Psoas muscle (tissue), 8 donors: ENCODE results near the gene CAD. TPM values are rescaled to one million over a fixed set of nuclear protein-coding genes. Genes with fewer than 3 reads are reported as not detected.
A peak's percentile ranks its signal among the peaks of the same experiment; 100 is the strongest.

Source experiments
- ATAC-seq, 4 donors: fragments of 200-7000 bp; cut with Tn5 transposase; one replicate each; pipeline ENCODE4 v1.9.1; 2020; ENCODE audit warnings: moderate library complexity in 3 of 4, mild to moderate bottlenecking in 2 of 4
- DNase-seq, 2 donors: peaks; one replicate each; pipeline ENCODE4 v3.0.0-alpha.2; 2020
- H3K27ac ChIP-seq: fragments of 200-600 bp; one replicate; pipeline ENCODE4 v1.8.0; 2022
- H3K27me3 ChIP-seq, 3 donors: fragments of 200-600 bp in 1 of 3; one replicate each; pipeline versions ENCODE4 v1.6.1 to v1.8.0; 2013 to 2022; ENCODE audit warnings: low read length in 2 of 3, mild to moderate bottlenecking in 2 of 3, moderate library complexity in 1 of 3; ENCODE audit not compliant: insufficient read depth in 3 of 3
- H3K36me3 ChIP-seq, 2 donors: fragments of 200-600 bp in 1 of 2; one replicate each; pipeline versions ENCODE4 v1.6.1 to v1.8.0; 2013 to 2022; ENCODE audit warnings: low read depth in 1 of 2, mild to moderate bottlenecking in 1 of 2, moderate library complexity in 1 of 2; ENCODE audit not compliant: insufficient read depth in 1 of 2
- H3K4me1 ChIP-seq: fragments of 200-600 bp; one replicate; pipeline ENCODE4 v1.8.0; 2022
- H3K4me3 ChIP-seq: fragments of 200-600 bp; one replicate; pipeline ENCODE4 v1.8.0; 2022; ENCODE audit warnings: mild to moderate bottlenecking
- H3K9me3 ChIP-seq: fragments of 200-600 bp; one replicate; pipeline ENCODE4 v1.8.0; 2022
- WGBS, 3 donors: extraction: QIAGEN DNeasy Blood & Tissue Kit; methylation state at CpG; one replicate each; pipeline versions ENCODE4 v1.1.6 to v1.1.7; 2013; 5-methylcytosine and 5-hydroxymethylcytosine counted together
- intact Hi-C, 2 donors: fragments of 100-400 bp; cut with DNase I; formaldehyde crosslinking; loops; one replicate each; pipeline versions ENCODE4 v1.11.0 to v1.14.2; 2022
- polyA plus RNA-seq, 3 donors: library from polyadenylated mRNA; stranded (reverse); fragments of 200-250 nt; gene quantifications; one replicate each; pipeline ENCODE4 v1.2.3, GENCODE V29; 2013
- total RNA-seq, 4 donors: library from RNA; stranded (reverse); fragmentation: NEBNext Ultra II Directional in 2 of 4; extraction: Animal tissue kit (Norgen Biotek cat#: 25700) in 2 of 4; gene quantifications; one replicate each; pipeline versions ENCODE4 v1.2.1 to v1.2.4, GENCODE V29; 2021 to 2023
- TF ChIP-seq, protein P1 (sequence below): fragments of 200-600 bp; IDR thresholded peaks from one replicate; pipeline ENCODE4 v1.8.0; 2022; ENCODE audit warnings: antibody characterized with exemption
- donor health status: healthy with polysubstance abuse.
- donor health status: DM: no; HTN: no; CAD: no; lungs with moderate emphysema.
- donor health status: Bipolar disorder and iron deficiency.
- donor health status: healthy.
- donor health status: DM: yes; HTN: yes; CAD: no.
- donor health status: DM: no; HTN: no; CAD: no.
- donor health status: DM: no; HTN: no; CAD: no.
- donor health status: DM: yes; HTN: yes; CAD: no.

Gene CAD
- total and polyA plus RNA-seq, 7 donors, result 5.9 to 13.6 (median 8.2) TPM

DNA sequence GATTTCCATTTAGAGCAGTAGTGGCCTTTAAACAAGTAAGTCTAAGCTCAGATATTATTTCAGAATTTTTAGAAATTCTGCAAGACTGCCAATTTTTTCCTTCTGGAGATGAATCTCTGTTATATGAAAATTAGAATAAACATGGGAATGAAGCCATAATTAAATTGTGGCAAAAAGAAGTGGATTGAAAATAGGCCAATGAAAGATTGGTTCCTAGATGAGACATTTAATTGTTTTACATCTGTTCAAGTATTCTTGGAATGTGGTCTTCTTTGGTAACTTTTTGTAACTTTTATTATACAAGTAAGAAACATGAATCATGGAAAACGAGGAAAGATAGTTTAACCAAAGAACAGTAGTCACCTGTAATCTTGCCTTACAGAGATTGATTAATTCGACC lies 10.3 kb downstream of the CAD start:
- no peaks in the 10 kb centered on the region for H3K27me3 ChIP-seq
- no peak overlapping the region for H3K27ac ChIP-seq
- no peak for ATAC-seq
- H3K9me3 ChIP-seq, result no peaks in the 10 kb centered on the region
- intact Hi-C loops, result no loop called here
- H3K4me1 ChIP-seq, result no peaks in the 10 kb centered on the region
- TF ChIP-seq, protein P1, sequence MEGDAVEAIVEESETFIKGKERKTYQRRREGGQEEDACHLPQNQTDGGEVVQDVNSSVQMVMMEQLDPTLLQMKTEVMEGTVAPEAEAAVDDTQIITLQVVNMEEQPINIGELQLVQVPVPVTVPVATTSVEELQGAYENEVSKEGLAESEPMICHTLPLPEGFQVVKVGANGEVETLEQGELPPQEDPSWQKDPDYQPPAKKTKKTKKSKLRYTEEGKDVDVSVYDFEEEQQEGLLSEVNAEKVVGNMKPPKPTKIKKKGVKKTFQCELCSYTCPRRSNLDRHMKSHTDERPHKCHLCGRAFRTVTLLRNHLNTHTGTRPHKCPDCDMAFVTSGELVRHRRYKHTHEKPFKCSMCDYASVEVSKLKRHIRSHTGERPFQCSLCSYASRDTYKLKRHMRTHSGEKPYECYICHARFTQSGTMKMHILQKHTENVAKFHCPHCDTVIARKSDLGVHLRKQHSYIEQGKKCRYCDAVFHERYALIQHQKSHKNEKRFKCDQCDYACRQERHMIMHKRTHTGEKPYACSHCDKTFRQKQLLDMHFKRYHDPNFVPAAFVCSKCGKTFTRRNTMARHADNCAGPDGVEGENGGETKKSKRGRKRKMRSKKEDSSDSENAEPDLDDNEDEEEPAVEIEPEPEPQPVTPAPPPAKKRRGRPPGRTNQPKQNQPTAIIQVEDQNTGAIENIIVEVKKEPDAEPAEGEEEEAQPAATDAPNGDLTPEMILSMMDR, result no peak
- WGBS, 3 donors, result 84 to 96% (median 94%) methylated on average over 2 of the region's 2 CpGs
- no peak for DNase-seq
- H3K4me3 ChIP-seq, result no peak overlapping the region
- peaks cover 18 to 98% of the 10 kb centered on the region in 2 donors for H3K36me3 ChIP-seq

GRCh38 chr2:27231921-27232320 lies 14.8 kb downstream of the CAD start:
- H3K4me1 ChIP-seq, result no peaks in the 10 kb centered on the region
- no peak overlapping the region for H3K27ac ChIP-seq
- peaks cover 7 to 99% of the 10 kb centered on the region in 2 donors for H3K36me3 ChIP-seq
- no peaks in the 10 kb centered on the region for H3K9me3 ChIP-seq
- DNase-seq (no peak), ATAC-seq (no peak)
- 89 to 95% (median 90%) methylated on average over 13 of the region's 13 CpGs for WGBS, 3 donors
- intact Hi-C loops, result no loop called here
- TF ChIP-seq, protein P1, result no peak
- H3K4me3 ChIP-seq, result no peak overlapping the region
- H3K27me3 ChIP-seq, result no peaks in the 10 kb centered on the region

DNA sequence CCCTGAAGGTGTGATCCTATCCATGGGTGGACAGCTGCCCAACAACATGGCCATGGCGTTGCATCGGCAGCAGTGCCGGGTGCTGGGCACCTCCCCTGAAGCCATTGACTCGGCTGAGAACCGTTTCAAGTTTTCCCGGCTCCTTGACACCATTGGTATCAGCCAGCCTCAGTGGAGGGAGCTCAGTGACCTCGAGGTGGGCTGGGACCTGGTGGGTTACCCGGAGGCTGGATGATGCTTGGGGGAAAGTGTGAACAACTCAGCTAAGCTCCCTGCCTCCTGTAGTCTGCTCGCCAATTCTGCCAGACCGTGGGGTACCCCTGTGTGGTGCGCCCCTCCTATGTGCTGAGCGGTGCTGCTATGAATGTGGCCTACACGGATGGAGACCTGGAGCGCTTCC lies 16.2 kb downstream of the CAD start:
- no peak for ATAC-seq
- peaks cover 10 to 99% of the 10 kb centered on the region in 2 donors for H3K36me3 ChIP-seq
- no peaks in the 10 kb centered on the region for H3K27me3 ChIP-seq
- no peak overlapping the region for H3K4me3 ChIP-seq
- intact Hi-C loops, result no loop called here
- H3K4me1 ChIP-seq, result no peaks in the 10 kb centered on the region
- TF ChIP-seq, protein P1, result no peak
- 92 to 95% (median 94%) methylated on average over 14 of the region's 14 CpGs for WGBS, 3 donors
- no peak overlapping the region for H3K27ac ChIP-seq
- no peaks in the 10 kb centered on the region for H3K9me3 ChIP-seq
- DNase-seq, result no peak

DNA sequence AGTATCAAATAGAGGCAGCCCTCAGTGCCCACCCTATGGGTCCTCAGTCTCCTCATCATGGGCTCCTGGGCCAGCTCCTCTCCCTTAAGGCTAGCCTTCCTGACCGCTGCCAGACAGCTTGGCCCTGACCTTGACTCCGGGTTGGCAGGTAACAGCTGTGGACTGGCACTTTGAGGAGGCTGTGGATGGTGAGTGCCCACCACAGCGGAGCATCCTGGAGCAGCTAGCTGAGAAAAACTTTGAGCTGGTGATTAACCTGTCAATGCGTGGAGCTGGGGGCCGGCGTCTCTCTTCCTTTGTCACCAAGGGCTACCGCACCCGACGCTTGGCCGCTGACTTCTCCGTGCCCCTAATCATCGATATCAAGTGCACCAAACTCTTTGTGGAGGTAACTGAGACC lies 19.0 kb downstream of the CAD start:
- intact Hi-C loops, result no loop called here
- Histone ChIP-seq H3K4me1 (no peaks in the 10 kb centered on the region), H3K27ac (no peak overlapping the region), H3K9me3 (no peaks in the 10 kb centered on the region), H3K27me3 (no peaks in the 10 kb centered on the region), H3K36me3 (peaks cover 10 to 100% of the 10 kb centered on the region in 2 donors), H3K4me3 (no peak overlapping the region)
- 90 to 95% (median 95%) methylated on average over 12 of the region's 12 CpGs for WGBS, 3 donors
- DNase-seq (peak in 1 of 2 donors; percentile 34), ATAC-seq (no peak)
- TF ChIP-seq, protein P1, result no peak

DNA sequence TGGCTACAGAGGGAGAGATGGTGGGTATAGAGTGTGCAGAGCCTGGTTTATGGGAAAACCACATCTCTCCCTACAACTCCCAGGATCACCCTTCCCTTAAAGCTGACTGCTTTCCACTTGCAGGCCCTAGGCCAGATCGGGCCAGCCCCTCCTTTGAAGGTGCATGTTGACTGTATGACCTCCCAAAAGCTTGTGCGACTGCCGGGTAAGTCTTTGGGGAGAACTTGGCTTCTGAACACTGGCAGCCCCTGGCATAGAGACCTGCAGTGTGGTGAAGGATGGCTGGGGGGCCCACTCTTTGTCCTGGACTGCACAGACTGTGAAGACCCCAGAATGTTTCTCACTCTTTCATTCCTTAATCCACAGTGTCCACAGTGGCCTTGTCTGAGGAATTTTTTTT lies 19.5 kb downstream of the CAD start:
- Histone ChIP-seq H3K36me3 (peaks cover 10 to 100% of the 10 kb centered on the region in 2 donors), H3K4me1 (no peaks in the 10 kb centered on the region), H3K4me3 (no peak overlapping the region), H3K27ac (no peak overlapping the region), H3K27me3 (no peaks in the 10 kb centered on the region), H3K9me3 (no peaks in the 10 kb centered on the region)
- intact Hi-C loops, result no loop called here
- ATAC-seq, result no peak
- TF ChIP-seq, protein P1, result no peak
- peak in 1 of 2 donors; percentile 4 for DNase-seq
- 85 to 92% (median 86%) methylated on average over 3 of the region's 3 CpGs for WGBS, 3 donors
